SH-SY5Y (cell line): ENCODE data around the gene RIF1.

Experiments
- GATA2 ChIP-seq: IDR thresholded peaks from 2 replicates; pipeline ENCODE4 v1.6.1; 2011; ENCODE audit warnings: mild to moderate bottlenecking, low read depth, low read length
- GATA3 ChIP-seq: IDR thresholded peaks from 2 replicates; pipeline ENCODE4 v1.6.1; 2011; ENCODE audit warnings: low read depth, mild to moderate bottlenecking, low read length, moderate library complexity

RIF1 gene

DNA sequence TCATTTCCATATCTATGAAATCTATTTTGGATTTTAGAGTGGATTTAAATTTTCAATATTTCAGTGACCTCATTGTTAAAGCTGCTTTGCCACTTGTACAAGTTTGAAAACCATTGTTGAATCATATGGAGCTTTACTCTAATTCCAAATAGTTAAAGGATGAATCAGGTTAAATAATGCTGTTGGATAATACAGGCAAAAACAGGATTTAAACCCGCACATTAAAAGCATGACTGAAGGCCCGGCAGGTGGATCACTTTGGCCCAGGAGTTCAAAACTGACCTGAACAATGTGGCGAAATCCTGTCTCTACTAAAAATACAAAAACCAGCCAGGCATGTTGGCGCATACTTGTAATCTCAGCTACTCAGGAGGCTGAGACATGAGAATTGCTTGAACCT is 68.3 kb downstream of the RIF1 start:
- TF ChIP-seq GATA2 (no peak), GATA3 (no peak)

DNA sequence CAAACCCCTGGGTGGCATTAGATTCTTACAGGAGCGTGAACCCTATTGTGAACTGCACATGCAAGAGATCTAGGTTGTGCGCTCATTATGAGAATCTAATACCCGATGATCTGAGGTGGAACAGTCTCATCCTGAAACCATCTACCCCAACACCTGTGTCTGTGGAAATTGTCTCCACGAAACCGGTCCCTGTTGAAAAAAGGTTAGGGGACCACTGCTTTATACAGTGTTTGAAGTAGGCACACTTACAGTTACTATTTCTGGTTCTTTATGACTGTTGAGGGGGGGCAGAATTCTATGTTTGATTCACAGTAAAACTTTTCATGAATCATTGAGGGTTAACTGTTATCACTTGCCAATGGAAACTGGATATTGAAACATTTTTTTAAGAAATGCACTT is 72.0 kb downstream of the RIF1 start:
- TF ChIP-seq GATA3 (no peak), GATA2 (no peak)

DNA sequence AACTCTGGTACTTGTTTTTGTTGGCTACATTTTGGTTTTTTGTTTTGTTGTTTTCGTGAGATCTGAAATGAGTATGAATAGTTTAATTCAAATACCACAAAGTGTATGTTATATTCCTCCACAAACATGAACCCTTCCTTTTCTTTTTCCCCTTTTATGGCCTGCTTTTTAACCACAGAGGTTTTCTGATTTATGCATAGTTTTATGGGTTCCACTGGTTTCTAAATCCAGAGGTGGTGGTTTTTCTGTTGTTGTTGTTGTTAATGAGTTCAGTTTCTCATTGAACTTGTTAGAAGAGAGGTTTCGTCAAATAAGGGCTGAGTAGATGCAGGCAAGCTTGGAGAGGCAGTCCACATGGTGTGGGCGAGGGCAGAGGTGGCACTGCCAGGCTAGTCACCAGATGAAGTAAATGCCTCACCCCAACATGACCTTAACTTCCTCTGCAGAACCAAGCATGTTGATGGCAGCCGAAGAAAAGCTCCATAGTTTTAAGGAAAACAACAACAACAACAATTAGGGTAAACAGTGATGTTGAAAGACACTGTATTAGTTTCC is 72.5 kb downstream of the RIF1 start:
- TF ChIP-seq GATA3 = no peak
- TF ChIP-seq GATA2 = no peak

DNA sequence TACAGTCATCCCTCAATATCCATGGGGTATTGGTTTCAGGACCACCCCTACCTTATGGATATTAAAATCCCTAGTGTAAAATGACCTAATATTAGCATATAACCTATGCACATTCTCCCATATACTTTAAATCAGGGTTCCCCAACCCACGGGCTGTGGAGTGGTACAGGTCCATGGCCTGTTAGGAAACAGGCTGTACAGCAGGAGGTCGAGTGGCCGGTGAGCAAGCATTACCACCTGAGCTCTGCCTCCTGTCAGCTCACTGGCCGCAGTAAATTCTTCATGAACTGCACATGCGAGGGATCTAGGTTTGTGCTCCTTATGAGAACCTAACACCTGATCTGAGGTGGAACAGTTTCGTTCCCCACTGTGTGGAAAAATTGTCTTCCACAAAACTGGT is 73.8 kb downstream of the RIF1 start:
- TF ChIP-seq GATA3 = no peak
- TF ChIP-seq GATA2 = no peak

DNA sequence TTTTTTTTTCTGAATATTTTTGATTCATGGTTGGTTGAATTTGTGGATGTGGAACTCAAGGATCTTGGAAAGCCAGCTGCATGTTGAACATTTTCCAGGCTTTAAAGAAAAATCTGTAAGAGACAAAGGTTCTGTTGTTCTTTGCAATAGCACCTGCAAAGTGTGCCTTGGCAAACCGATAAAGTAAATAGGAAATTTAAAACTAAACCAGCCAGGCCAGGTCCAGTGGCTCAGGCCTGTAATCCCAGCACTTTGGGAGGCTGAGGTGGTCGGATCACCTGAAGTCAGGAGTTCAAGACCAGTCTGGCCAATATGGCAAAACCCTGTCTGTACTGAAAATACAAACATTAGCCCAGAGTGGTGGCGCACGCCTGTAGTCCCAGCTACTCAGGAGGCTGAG is 74.4 kb downstream of the RIF1 start:
- TF ChIP-seq GATA2 = no peak
- no peak for TF ChIP-seq GATA3

DNA sequence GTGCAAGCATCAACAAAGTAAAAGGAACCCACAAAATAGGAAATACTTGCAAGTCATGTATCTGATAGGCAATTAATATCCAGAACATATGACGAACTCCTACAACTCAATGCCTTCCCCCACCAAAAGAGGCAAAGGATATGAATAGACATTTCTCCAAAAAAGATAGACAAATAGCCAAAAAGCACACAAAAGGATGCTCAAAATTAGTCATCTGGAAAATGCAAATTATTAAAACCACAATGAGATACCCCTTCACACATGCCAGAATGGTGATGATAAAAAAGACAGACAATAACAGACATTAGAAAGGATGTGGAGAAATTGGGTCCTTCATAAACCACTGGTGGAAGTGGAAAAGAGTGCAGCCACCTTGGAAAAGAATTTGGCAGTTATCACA is 76.4 kb downstream of the RIF1 start:
- no peak for TF ChIP-seq GATA2
- TF ChIP-seq GATA3 = no peak

DNA sequence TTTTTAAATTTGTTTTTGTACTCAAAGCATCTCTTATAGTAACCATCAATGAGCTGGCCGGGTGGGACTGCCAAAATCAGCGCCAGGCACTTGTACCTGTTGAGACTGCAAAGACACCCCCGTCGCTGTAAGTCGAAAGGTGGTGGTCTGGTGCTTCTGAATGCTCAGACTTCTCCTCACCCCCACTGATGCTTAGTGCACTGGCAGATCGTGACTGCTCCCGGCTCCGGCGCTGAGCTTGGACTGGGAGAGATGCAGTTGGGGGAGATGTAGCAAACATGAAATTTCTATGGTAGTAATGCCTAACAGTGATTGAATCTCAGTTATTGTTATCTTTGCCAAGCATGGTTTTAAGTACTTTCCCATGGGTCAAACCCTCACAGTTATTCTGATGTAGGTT is 80.6 kb downstream of the RIF1 start:
- TF ChIP-seq GATA2 (no peak), GATA3 (no peak)

DNA sequence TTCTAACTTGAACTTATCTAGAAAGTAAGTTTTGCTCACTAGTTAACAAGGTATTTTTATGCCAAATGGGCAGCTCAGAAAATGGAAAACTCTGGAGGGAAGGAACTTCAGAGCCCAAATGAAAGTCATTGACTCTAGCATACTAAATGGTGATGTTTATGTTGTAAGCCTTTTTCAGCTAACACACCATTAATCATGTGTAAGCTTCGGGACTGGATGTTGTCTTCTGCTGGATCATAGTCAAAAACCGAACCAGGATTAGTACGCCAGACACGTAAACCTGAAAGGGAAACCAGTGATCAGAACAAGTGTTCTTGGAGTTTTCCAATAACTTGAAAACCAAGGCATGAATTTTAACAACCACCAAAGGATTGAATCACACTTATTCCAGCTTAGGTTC is 81.8 kb downstream of the RIF1 start:
- TF ChIP-seq GATA2 = no peak
- TF ChIP-seq GATA3 = no peak

DNA sequence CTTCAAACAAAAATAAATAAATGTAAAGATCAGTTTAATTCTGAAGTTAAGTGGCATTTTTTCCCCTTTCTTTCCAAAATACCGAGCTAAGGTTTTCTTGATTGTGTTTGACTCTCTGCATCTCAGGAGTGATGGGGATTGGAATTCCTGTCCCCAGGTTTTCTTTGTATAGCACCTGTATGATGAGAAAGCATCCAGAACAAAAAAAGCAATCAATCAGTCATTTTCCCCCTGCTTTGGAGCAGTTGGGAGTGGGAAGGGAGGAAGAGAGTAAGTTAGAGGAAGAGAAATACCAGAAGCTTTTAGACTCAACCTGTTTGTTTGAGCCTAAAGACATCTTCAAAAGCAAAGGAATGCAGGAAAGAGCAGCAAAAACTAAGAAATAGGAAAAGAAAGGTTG is 88.5 kb downstream of the RIF1 start:
- TF ChIP-seq GATA3 (no peak), GATA2 (no peak)

DNA sequence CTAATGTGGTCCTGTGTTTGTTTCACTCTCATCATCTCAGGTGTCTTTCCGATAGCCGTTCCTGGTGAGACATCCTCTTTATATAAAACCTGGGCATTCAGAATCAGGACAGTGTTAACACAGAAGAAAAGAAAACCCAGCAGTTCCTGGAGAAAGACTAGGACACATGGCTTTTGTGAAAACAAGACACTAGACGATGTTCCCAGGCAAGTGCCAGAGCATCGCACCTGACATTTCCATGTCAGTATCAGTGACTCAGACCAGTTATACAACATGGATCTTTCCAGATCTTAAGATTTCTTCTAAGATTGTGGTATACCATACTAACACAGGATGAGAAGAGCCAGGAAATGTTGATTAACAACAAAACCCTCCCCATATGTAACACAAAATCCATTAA is 96.5 kb downstream of the RIF1 start:
- no peak for TF ChIP-seq GATA3

DNA sequence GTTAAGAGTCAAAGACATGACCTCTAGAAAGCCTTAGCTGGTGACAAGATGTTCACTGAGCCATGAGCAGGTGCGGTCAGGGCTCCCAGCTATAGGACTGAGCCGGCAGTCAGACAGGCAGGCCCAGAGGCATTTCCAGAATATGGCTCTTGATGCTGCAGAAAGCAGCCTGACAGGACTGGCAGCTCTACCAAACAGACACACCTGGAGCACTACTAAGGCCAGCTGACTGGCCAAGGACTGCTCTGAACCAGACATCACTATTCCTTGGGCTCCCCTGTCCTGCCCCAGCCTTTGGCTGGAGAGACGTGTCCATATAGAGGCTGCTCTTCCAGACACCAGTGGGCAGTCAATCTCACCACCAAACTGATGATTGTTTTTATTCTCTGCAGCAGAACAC is 98.8 kb downstream of the RIF1 start:
- TF ChIP-seq GATA2 (no peak), GATA3 (no peak)

DNA sequence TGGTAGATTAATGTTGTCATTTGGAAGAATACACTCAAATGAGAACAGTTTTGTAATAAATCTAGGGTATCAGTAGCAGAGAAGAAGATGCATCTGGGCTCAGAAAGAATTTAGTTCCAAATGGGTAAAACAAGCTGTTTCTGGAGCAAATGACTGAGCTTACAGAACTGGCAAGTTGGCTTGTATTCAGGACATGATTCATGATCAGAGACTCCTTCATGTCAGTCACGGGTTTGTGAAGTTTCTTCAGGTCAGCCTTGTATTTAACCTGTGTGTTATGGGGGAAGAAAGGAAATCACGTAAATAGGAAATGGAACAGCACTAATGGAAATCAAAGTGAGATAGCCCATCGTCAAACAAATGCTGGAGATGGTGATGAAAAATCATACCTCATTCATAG is 109.1 kb downstream of the RIF1 start:
- no peak for TF ChIP-seq GATA3
- TF ChIP-seq GATA2 = no peak

DNA sequence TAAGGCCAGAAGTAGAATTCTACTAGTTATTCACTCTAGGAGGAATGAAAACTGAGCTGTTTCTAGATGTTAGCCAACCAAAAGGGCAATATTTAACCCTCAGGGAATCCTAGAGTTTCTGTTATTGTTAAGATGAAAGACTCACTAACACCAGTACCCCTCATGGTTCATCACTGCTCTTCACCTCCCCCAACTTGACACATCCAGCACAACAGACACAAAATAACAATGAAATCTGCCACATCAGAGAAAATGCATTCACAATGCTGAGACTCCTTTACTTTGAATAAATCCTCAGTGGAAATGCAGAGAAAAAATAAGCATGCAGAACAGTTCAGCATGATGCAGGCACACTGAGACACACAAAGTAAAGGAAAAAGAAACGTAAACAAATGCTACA is 111.3 kb downstream of the RIF1 start:
- TF ChIP-seq GATA3 (no peak), GATA2 (no peak)

DNA sequence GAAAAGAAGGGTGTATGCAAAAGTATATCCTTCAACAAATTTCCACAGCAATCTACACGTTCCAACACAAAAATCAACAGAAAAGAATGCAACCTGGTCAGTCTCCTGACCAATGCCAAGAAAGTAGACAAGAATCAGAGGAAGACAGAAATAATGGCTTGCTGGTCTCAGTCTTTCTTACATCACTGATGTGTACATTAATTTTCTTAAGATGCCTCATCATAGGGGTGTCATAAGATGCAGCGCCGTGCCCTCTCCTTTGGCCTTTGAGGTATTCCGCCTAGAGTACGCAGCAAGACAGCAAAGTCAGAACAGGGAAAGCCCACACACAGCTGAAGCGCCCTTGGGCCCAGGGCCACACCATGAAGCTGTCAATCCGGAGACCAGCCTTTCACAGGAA is 112.9 kb downstream of the RIF1 start:
- TF ChIP-seq GATA3 (no peak), GATA2 (no peak)

DNA sequence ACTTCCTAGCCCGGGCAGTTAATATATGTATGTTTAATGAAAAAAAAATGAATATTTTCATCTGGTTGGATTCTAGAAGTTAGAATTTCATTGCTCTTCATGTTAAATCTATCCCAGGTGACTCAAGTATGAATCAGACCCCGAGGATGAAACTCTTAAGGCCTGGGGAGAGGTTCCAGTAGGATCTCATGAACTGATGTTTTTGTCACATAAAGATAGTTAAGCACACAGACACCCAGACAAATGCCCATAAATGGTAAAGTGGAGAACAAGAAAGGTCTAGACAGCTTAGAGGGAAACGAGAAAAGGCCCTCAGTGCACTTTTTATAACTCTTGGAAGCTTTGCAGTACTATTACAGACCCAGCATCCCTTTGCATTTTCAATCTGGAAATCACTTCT is 114.1 kb downstream of the RIF1 start:
- TF ChIP-seq GATA3 (no peak), GATA2 (no peak)

DNA sequence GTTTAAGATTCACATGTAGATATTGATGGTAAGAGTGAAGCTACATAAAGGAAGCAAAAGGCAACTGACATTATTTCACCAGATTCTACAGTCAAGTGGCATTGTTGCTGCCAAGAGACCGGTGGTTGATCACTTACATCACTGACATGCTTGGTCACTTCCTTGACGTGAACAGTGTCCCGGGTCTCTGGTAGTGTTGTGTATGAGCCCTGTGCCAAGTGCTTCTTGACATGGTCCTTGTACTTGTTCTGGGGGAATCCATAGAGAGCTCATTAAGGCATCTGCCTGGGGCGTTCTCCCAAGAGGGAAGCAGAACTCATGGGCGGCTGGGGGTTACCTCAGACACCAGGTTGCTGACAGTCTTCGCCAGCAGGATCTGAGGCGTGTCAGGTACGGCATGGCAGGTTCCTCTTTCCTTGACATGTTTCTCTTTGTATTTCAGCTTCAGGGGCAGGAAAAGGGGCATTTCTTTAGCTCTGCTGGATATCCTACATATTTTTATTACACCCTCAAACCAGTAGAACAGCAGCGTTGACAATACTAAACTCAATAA is 116.2 kb downstream of the RIF1 start:
- TF ChIP-seq GATA2 (no peak), GATA3 (no peak)
